MM.1S (cell line): Measurements from ENCODE around the gene PSPC1.

ENCODE experiments used
- CTCF ChIP-seq: fragments of 300-600 bp; sonication (generic); IDR thresholded peaks from 2 replicates; pipeline ENCODE4 v1.5.1; 2016; ENCODE audit warnings: antibody characterized with exemption, low read length, mixed read lengths
- EZH2 ChIP-seq: fragments of 300-600 bp; sonication (generic); optimal IDR thresholded peaks from 2 replicates; pipeline ENCODE3; 2017; ENCODE audit warnings: low read depth, mild to moderate bottlenecking, antibody characterized with exemption, low read length, mixed read lengths
- EZH2phosphoT487 ChIP-seq: fragments of 300-600 bp; sonication (generic); IDR thresholded peaks from 2 replicates; pipeline ENCODE4 v1.6.1; 2018; ENCODE audit warnings: antibody characterized with exemption, low read length

- TF ChIP-seq CTCF, result no peak
- no peak for TF ChIP-seq EZH2
- no peak for TF ChIP-seq EZH2phosphoT487
Observed at GRCh38 chr13:19695428-19695827, 87.3 kb downstream of the PSPC1 start.
